HepG2 (cell line): Measurements from ENCODE around the gene RBM47. TPM values are rescaled to one million over a fixed set of nuclear protein-coding genes. Genes with fewer than 3 reads are reported as not detected.

Source experiments
- ATAC-seq: fragments of 200-7000 bp; cut with Tn5 transposase; 3 replicates; pipeline ENCODE4 v1.9.1; 2020; ENCODE audit warnings: mild to moderate bottlenecking, moderate library complexity
- BruUV-seq: library from RNA; stranded (reverse); fragments of 400-500 nt; replicated peaks from 2 replicates; lab custom pipeline; 2021; lab: Mats Ljungman, UMichigan
- CTCF ChIA-PET: fragments of 300-600 bp; formaldehyde crosslinking; extraction: SDS; loops from one replicate; lab custom pipeline; 2021; ENCODE audit warnings: low total read pairs, inconsistent platforms, low intra/inter-chr PET ratio; lab: Yijun Ruan, JAX
- POLR2A ChIA-PET: fragments of 350-600 bp; sonication (Branson Sonifier 250); formaldehyde crosslinking; loops from one replicate; lab custom pipeline; 2020; ENCODE audit warnings: antibody characterized with exemption, inconsistent platforms; lab: Yijun Ruan, JAX
- DNase-seq: peaks from one replicate; pipeline ENCODE4 v3.0.0-alpha.2; 2015; ENCODE audit warnings: low spot score
- FAIRE-seq: peaks from 3 replicates; lab custom pipeline; 2011; peaks lifted over from hg19 to GRCh38; lab: Jason Lieb, UNC
- H2AFZ ChIP-seq: one replicate; pipeline ENCODE4 v1.6.1; 2011; ENCODE audit warnings: low read length, inconsistent platforms
- H3K27ac ChIP-seq: fragments of 300-600 bp; 3 replicates; pipeline ENCODE4 v1.8.0; 2011; ENCODE audit warnings: mixed run types, mild to moderate bottlenecking, mixed read lengths, low read length, inconsistent platforms; ENCODE audit not compliant: insufficient read depth; ENCODE audit errors: extremely low read length
- H3K27me3 ChIP-seq, 2 experiments: fragments of 200-600 bp in 1 of 2; 2 replicates in 1 of 2; 3 replicates in 1 of 2; pipeline versions ENCODE4 v1.6.0 to v1.8.0; 2011; ENCODE audit warnings: low read length in 2 of 2, mild to moderate bottlenecking in 2 of 2, moderate library complexity in 2 of 2, inconsistent platforms in 1 of 2; ENCODE audit not compliant: insufficient read depth in 2 of 2, control insufficient read depth in 1 of 2
- H3K36me3 ChIP-seq, 2 experiments: fragments of 200-600 bp in 1 of 2; replicated peaks in 1 of 2; 2 replicates in 1 of 2; 3 replicates in 1 of 2; pipeline versions ENCODE4 v1.5.1 to v1.8.0; 2011; ENCODE audit warnings: low read length in 2 of 2, inconsistent platforms in 1 of 2; ENCODE audit not compliant: insufficient read depth in 2 of 2, control insufficient read depth in 1 of 2
- H3K4me1 ChIP-seq: 2 replicates; pipeline ENCODE4 v1.5.1; 2012; ENCODE audit warnings: low read length, inconsistent platforms; ENCODE audit not compliant: insufficient read depth
- H3K4me2 ChIP-seq: 2 replicates; pipeline ENCODE4 v1.6.0; 2011; ENCODE audit warnings: low read depth, low read length, inconsistent platforms
- H3K4me3 ChIP-seq, 3 experiments: fragments of 200-600 bp in 1 of 3; sonication (generic), shearing (Covaris generic) in 1 of 3; replicated peaks in 1 of 3; 2 replicates each; pipeline ENCODE4 v1.5.1; 2011 to 2016; ENCODE audit warnings: low read length in 3 of 3, inconsistent platforms in 2 of 3, low read depth in 2 of 3, mild to moderate bottlenecking in 2 of 3, control low read depth in 1 of 3, mixed read lengths in 1 of 3; ENCODE audit not compliant: insufficient read depth in 1 of 3
- H3K79me2 ChIP-seq: one replicate; pipeline ENCODE4 v1.6.1; 2011; ENCODE audit warnings: low read length, inconsistent platforms; ENCODE audit not compliant: insufficient read depth
- H3K9ac ChIP-seq: 2 replicates; pipeline ENCODE4 v1.6.0; 2011; ENCODE audit warnings: mild to moderate bottlenecking, low read depth, low read length, inconsistent platforms; ENCODE audit not compliant: insufficient read depth
- H3K9me3 ChIP-seq: 2 replicates; pipeline ENCODE4 v1.5.1; 2012; ENCODE audit warnings: mild to moderate bottlenecking, low read length
- H4K20me1 ChIP-seq: 2 replicates; pipeline ENCODE4 v1.6.0; 2011; ENCODE audit warnings: inconsistent platforms, mild to moderate bottlenecking, low read length, moderate library complexity; ENCODE audit not compliant: insufficient read depth
- ASH2L ChIP-seq: fragments of 300-600, 200-600 bp; sonication (generic); IDR thresholded peaks from 2 replicates; pipeline ENCODE4 v1.7.0; 2017; ENCODE audit warnings: low read depth, mild to moderate bottlenecking, moderate library complexity, mixed read lengths, low read length; ENCODE audit not compliant: insufficient read length
- DNMT3B ChIP-seq: conservative IDR thresholded peaks from 2 replicates; pipeline ENCODE4 v1.6.1; 2016; ENCODE audit warnings: missing biosample characterization, control low read depth
- JUND ChIP-seq: sonication (generic); formaldehyde crosslinking; IDR thresholded peaks from 2 replicates; pipeline ENCODE4 v1.8.0; 2022; ENCODE audit warnings: mild to moderate bottlenecking, missing genetic modification reagents
- PAX8 ChIP-seq: sonication (generic); formaldehyde crosslinking; IDR thresholded peaks from 2 replicates; pipeline ENCODE4 v1.8.0; 2022; ENCODE audit warnings: mild to moderate bottlenecking, missing genetic modification reagents, borderline replicate concordance
- STAT6 ChIP-seq: sonication (generic); formaldehyde crosslinking; IDR thresholded peaks from 2 replicates; pipeline ENCODE4 v1.4.0; 2020; ENCODE audit warnings: missing genetic modification reagents, mild to moderate bottlenecking, borderline replicate concordance
- THAP8 ChIP-seq: sonication (generic); formaldehyde crosslinking; IDR thresholded peaks from 2 replicates; pipeline ENCODE4 v1.5.1; 2020; ENCODE audit warnings: missing genetic modification reagents, mild to moderate bottlenecking, borderline replicate concordance
- ZIK1 ChIP-seq: sonication (generic); formaldehyde crosslinking; IDR thresholded peaks from 2 replicates; pipeline ENCODE4 v1.5.0; 2020; ENCODE audit warnings: mild to moderate bottlenecking, low read depth, missing genetic modification reagents, borderline replicate concordance
- ZNF44 ChIP-seq: sonication (generic); formaldehyde crosslinking; IDR thresholded peaks from 2 replicates; pipeline ENCODE4 v1.5.1; 2020; ENCODE audit warnings: mild to moderate bottlenecking, missing genetic modification reagents
- ZNF512 ChIP-seq: sonication (generic); formaldehyde crosslinking; IDR thresholded peaks from 2 replicates; pipeline ENCODE4 v1.4.0; 2020; ENCODE audit warnings: mild to moderate bottlenecking, missing genetic modification reagents
- ZNF550 ChIP-seq: sonication (generic); formaldehyde crosslinking; IDR thresholded peaks from 2 replicates; pipeline ENCODE4 v1.4.0; 2020; ENCODE audit warnings: mild to moderate bottlenecking, missing genetic modification reagents, borderline replicate concordance
- WGBS: methylation state at CpG from one replicate; pipeline ENCODE4 v1.1.6; 2017; ENCODE audit warnings: low lambda C conversion rate; 5-methylcytosine and 5-hydroxymethylcytosine counted together
- in situ Hi-C: cut with HindIII; loops from 2 replicates; pipeline ENCODE4 v1.10.0; 2017; ENCODE audit warnings: low pct_unique_long_range_greater_than_20kb; ENCODE audit not compliant: extremely low pct_ligation_motif_present
- intact Hi-C: fragments of 100-400 bp; cut with micrococcal nuclease; formaldehyde crosslinking; loops from one replicate; pipeline ENCODE4 v1.10.0; 2022; ENCODE audit not compliant: unreplicated experiment
- polyA plus RNA-seq, 8 experiments: library from polyadenylated mRNA; depleted of rRNA in 3 of 8; stranded (reverse) in 7 of 8; unstranded in 1 of 8; fragments of >200 nt; fragmentation: Illumina TruSeq in 4 of 8; extraction: Trizol in 4 of 8; gene quantifications; 2 replicates each; pipeline versions ENCODE4 v1.2.1 to v1.2.3, GENCODE V29; 2011 to 2016; ENCODE audit warnings: low read depth in 4 of 8, missing spikeins in 1 of 8, mixed read lengths in 1 of 8; ENCODE audit not compliant: insufficient read depth in 1 of 8
- total RNA-seq, 5 experiments: library from RNA; depleted of rRNA; stranded (reverse); fragments of >200 nt; fragmentation: Illumina TruSeq; extraction: Trizol; gene quantifications; 2 replicates each; pipeline ENCODE4 v1.2.3, GENCODE V29; 2016; ENCODE audit warnings: low read depth in 1 of 5

The RBM47 gene
- total and polyA plus RNA-seq, 2 of the 13 experiments (the other 11 are each of a cell fraction or from before 2014, with no cell fraction given): 1.2 to 2.5 TPM

- in situ Hi-C loops (no loop called here), intact Hi-C loops (loop anchor here (5.0 kb wide), 1 partner anchor 58 kb away; no protein-coding TSS in a partner anchor)
- Histone ChIP-seq H3K27ac (no peak overlapping the region), H4K20me1 (no peaks in the 10 kb centered on the region), H3K79me2 (no peaks in the 10 kb centered on the region), H3K9ac (no peak overlapping the region), H2AFZ (no peak overlapping the region), H3K4me3 (no peak overlapping the region), H3K36me3 (no peaks in the 10 kb centered on the region), H3K4me2 (no peak overlapping the region), H3K27me3 (no peaks in the 10 kb centered on the region), H3K4me1 (peaks cover 48% of the 10 kb centered on the region), H3K9me3 (no peaks in the 10 kb centered on the region)
- BruUV-seq: no TSS peak
- no peak for DNase-seq
- CTCF ChIA-PET: no interaction called here
- no peak for FAIRE-seq
- no peak for ATAC-seq
- WGBS: 98% methylated on average over 3 of the region's 3 CpGs
- POLR2A ChIA-PET: no interaction called here
- TF ChIP-seq ZNF512 (CRISPR knock-in tag): no peak
These were observed 215.0 kb downstream of the RBM47 start for GRCh38 chr4:40414673-40415072.

GRCh38 chr4:40412866-40413795, 216.5 kb downstream of the RBM47 start:
- no peak for ATAC-seq
- Histone ChIP-seq H4K20me1 (no peaks in the 10 kb centered on the region), H3K4me2 (no peak overlapping the region), H3K4me3 (no peak overlapping the region), H3K79me2 (no peaks in the 10 kb centered on the region), H3K4me1 (peaks cover 32% of the 10 kb centered on the region), H3K9ac (no peak overlapping the region), H3K36me3 (no peaks in the 10 kb centered on the region), H3K27me3 (no peaks in the 10 kb centered on the region), H3K27ac (no peak overlapping the region), H2AFZ (no peak overlapping the region), H3K9me3 (no peaks in the 10 kb centered on the region)
- no TSS peak for BruUV-seq
- POLR2A ChIA-PET: no interaction called here
- in situ Hi-C loops: no loop called here
- DNase-seq: no peak
- CTCF ChIA-PET: no interaction called here
- 60% methylated on average over 10 of the region's 10 CpGs for WGBS
- FAIRE-seq: no peak
- intact Hi-C loops: no loop called here
- no peak for TF ChIP-seq ZNF550 (CRISPR knock-in tag)
- no peak for TF ChIP-seq ZNF44 (CRISPR knock-in tag)
- TF ChIP-seq DNMT3B (CRISPR knock-in tag): no peak
- TF ChIP-seq THAP8 (CRISPR knock-in tag): no peak
- TF ChIP-seq PAX8 (CRISPR knock-in tag): no peak
- TF ChIP-seq ASH2L: no peak
- no peak for TF ChIP-seq ZIK1
- TF ChIP-seq JUND (CRISPR knock-in tag): no peak
- no peak for TF ChIP-seq STAT6 (CRISPR knock-in tag)
